H1 (cell line): ENCODE data around the gene STXBP4. TPM values are rescaled to one million over a fixed set of nuclear protein-coding genes. Genes with fewer than 3 reads are reported as not detected.

Source experiments
- ATF3 ChIP-seq: IDR thresholded peaks from 2 replicates; pipeline ENCODE4 v1.6.1; 2011; ENCODE audit warnings: low read depth, mild to moderate bottlenecking, low read length; ENCODE audit not compliant: insufficient read depth
- EGR1 ChIP-seq: IDR thresholded peaks from 2 replicates; pipeline ENCODE4 v1.6.1; 2011; ENCODE audit warnings: low read depth, low read length, borderline replicate concordance
- NANOG ChIP-seq: IDR thresholded peaks from 2 replicates; pipeline ENCODE4 v1.6.1; 2011; ENCODE audit warnings: low read length, low read depth, mild to moderate bottlenecking, inconsistent platforms; ENCODE audit not compliant: insufficient read depth, poor library complexity, severe bottlenecking
- SP4 ChIP-seq: IDR thresholded peaks from 2 replicates; pipeline ENCODE4 v1.6.1; 2012; ENCODE audit warnings: low read length, inconsistent platforms
- polyA plus RNA-seq, 7 experiments: library from polyadenylated mRNA; depleted of rRNA in 3 of 7; stranded (reverse) in 5 of 7; unstranded in 2 of 7; fragments of >200 nt in 5 of 7; fragments of 200-250 nt in 2 of 7; gene quantifications; 1 replicate in 5 of 7; 2 replicates in 1 of 7; 4 replicates in 1 of 7; pipeline versions ENCODE4 v1.2.1 to v1.2.3, GENCODE V29; 2011 to 2013; ENCODE audit warnings: missing spikeins in 2 of 7, mixed read lengths in 2 of 7
- total RNA-seq: library from RNA; stranded (reverse); fragmentation: NEBNext Ultra II Directional; extraction: Animal tissue kit (Norgen Biotek cat#: 25700); gene quantifications from 2 replicates; pipeline ENCODE4 v1.2.1, GENCODE V29; 2021

The STXBP4 gene
- total and polyA plus RNA-seq, 2 of the 8 experiments (the other 6 are each of a cell fraction or from before 2014, with no cell fraction given) = 3.2 to 18.5 TPM

GRCh38 chr17:54990118-54990517 is 21.6 kb downstream of the STXBP4 start (continued):
- TF ChIP-seq NANOG (no peak), ATF3 (no peak), SP4 (no peak), EGR1 (no peak)
